IPS DF 4.7 (cell line): Measurements from ENCODE around the gene ELL2.

ENCODE experiments used
- DNase-seq: peaks from one replicate; pipeline ENCODE4 v3.0.0-alpha.2; 2013; ENCODE audit warnings: low spot score; ENCODE audit errors: extremely low read depth

The ELL2 gene

DNA sequence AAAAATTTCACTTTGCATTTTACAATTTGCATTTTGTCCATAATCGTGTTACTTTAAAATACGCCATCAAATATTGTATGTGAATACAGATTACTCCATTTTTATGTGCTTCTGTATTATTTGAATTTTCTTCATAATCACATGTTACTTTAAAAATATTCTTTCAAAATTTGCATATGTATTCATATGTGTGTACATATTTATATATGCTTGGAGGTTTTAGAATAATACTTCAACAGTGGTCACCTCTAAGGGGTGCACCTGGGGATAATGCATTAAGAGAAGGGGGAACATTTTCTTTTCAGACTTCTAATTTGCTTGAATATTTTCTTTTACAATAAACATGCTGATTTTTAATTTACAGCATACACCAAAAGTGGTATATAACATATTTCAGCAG is 21.9 kb upstream of the ELL2 start:
- DNase-seq, result no peak

DNA sequence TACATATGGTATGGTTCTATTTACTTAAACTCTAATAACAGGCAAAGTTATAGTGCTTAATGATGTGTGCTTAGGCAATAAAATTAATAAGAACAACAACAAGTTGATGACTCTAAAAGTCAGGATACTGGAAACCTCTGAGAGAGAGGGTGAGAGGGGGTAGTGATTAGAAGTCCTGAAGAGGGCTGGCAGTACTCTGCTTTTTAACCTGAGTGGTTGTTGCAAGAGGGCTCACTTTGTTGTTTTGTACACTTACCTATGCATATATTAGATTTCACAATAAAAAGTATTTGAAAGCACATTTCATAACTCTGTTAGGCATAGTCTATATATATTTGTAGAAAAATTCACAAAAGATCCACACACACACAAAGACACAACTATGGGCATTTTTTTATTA is 21.4 kb upstream of the ELL2 start:
- no peak for DNase-seq

DNA sequence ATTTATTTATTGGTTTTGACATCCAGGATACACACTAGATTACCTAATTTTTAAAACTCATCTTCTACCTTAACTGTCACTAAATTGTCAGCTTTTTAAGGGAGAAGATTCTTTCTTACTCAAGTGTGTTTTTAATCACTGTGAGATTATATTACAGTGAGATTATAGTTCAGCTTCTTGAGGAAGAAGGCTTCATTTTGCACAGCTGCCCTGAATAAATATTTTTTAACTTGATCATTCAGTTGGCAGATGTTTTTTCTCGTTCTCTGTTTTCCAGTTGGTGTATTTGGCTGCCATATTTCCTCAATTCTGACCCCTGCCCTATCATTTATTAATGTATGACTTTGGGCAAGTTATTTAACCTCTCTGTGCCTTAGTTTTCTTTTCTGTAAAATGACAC is 15.0 kb upstream of the ELL2 start:
- no peak for DNase-seq

DNA sequence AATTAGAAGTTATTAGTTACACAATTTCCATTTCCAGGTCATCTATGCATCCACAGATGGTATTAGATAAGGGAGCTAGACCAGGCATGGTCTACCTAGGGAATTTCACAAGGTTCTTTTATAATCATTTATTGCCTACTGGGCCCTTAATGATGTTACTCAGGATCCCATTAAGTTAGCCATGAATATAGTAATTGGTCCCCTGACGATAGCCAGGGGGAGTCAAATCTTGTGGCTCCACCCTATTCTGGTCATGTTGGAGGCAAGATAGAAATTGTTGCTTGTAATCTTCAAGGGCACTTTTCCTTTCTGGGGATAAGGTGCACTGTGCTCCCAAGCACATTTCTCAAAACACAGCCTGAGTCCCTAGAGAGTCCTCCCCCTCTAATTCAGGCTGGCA is 14.1 kb upstream of the ELL2 start:
- DNase-seq, result no peak

DNA sequence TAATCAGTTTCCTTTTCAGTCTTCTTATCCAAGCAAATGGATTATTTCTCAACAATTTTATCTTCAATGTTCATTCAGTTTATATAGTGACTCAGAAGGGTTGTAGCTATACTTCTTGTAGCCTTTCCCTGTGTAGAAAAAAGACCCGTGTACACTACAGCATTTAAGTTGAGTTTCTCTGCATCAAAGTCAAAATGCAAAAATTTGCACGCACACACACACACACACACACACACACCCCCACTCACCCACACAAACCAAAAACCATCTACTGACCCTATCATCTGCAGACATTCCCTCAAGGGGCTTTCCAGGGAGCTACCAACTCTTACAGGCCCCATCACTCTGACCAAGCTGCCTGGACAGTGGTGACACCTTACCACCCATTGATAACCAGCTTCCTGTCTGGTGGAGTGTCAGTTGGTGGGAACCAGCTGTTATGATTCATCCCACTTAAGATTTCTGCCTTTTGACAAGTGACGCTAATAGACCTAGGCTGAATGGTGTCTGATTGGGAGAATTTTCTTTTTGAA is 12.2 kb upstream of the ELL2 start:
- DNase-seq, result no peak

DNA sequence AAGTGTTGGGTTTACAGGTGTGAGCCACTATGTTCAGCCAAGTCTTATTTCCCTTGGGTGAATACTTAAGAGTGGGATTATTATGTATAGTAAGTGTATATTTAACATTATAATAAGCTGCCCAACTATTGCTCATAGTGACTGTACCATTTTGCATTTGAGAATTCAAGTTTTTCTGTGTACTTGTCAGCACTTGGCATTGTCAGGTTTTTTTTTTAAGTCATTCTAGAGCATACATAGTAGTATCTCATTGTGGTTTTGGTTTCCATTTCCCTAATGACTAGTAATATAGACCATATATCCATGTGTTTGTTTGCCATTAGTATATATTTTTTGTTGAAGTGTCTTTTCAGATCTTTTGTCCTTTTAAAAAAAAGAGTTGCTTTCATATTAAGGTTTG is 10.5 kb upstream of the ELL2 start:
- no peak for DNase-seq

DNA sequence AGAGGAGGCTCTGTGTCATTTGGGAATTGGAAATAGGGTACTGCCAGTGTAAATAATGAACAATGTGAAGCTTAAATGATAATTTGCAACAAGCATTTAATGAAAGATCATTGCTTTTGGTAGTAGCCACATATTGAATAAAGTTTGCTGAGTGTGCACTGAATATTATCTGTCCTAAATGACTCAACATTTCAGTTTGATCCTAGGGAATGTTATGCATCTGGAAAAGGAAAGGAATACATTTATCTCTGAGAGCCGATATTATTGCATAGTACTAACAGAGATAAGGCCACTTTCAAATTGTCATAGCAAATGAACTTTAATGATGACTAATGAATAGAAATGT is 8.7 kb upstream of the ELL2 start:
- DNase-seq, result no peak

DNA sequence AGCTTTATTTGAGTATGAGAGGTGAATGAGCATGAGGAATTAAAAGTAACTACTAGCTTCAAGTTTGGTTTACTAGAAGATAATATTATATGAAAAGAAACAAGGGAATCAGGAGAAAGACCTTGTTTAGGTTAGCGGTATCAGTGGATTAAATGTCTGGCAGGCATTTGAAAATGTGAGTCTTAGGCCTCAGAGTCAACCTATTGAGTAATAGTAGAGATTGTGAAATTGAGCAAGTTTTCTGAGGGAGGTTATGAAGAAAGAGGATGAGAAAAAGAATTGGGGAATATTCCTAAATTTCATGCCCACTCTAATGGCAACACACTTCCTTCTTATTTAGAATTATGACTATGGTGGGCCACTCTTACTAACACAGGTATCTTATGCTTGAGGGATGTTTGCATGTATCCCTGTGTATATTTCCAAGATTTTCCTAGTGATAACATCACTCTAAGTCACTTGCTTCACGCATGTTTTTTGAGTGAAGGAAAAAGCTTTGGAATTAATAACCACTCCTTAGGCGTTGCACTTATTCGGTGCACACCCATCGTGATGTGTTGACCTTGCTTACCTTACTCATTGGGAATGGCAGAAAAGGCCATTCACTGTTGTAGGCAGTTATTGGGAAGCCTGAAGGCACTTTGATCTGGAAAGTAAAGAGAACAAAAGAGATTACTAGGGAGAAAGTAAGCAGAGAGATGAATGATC is 8.2 kb upstream of the ELL2 start:
- no peak for DNase-seq

DNA sequence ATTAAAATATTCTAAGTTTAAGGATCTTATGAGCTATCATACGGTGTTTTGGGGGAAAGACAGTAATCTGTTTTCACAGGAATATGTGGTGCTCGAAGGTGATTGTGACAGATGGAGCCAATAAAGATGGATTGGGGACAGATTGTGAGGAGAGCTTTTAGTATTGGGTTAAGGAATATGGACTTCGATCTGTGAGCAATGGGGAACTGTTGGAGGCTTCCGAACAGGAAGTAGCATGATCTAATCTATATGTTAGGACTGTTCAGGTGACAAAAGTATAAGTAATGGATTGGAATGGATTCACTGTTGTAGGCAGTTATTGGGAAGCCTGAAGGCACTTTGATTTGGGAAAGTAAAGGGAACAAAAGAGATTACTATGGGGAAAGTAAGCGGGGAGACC is 7.4 kb upstream of the ELL2 start:
- no peak for DNase-seq

DNA sequence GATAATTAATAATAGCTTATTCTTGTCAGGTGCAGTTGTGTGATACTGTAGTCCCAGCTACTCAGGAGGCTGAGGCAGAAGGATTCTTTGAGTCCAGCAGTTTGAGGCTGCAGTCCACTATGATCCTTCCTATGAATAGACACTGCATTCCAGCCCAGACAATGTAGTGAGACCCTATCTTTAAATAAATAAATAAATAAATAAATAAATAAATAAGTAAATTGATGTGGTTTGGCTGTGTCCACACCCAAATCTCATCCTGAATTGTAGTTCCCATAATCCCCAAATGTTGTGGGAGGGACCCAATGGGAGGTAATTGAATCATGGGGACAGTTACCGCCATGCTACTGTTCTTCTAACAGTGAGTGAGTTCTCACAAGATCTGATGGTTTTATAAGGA is 5.6 kb upstream of the ELL2 start:
- no peak for DNase-seq

DNA sequence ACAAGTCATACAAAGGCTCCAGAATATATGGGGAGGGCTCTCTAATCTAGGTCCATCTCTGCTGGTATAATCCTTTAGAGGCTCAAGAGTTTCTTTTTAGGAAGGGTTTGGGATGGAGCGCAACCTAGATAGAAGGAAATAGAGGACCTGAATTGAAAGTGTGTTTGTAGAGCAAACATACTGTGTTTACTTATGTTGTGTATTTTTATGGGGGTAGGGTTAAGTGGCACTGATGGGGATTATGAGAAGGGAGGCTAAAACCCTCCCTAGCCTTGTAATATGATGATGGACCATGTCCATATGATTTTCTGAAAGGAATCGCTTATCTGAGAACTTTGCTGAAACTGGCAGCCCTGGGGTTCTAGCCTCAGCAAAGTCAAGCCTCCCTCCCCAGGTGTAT is 4.4 kb upstream of the ELL2 start:
- DNase-seq, result no peak

DNA sequence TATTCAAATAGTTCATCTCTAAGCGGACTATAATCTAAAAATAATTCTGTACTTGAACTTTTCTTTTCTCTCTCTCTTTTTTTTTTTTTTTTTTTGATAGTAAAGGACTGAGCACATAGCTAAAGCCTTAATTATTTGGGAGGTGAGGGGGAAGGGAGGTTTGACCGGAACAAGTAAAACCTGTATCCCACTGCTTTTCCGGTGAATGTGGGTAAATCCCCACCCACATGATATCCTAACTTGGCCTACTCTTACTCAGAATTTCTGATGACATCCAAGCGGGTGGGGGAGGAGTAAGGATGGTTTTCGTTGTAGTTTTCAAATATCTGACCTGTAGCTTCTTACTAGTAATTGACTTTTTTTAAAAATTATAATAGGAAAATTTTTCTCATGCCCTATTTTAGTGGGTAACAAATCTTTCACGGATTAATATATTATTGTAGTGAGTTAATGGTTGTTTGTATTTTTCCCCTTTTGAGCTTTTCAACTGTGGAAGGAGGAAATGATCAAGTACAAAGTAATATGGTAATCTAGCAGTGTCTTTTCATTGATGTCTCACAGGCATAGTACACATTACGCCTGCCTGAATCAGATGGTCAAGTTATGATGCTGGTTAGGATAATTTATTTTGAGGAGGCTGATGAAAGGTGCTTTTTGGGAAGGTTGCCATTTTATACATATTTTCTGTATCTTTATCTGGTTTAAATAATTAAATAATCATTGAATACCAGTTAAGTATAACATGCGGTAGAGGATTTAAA is 2.2 kb upstream of the ELL2 start:
- no peak for DNase-seq

DNA sequence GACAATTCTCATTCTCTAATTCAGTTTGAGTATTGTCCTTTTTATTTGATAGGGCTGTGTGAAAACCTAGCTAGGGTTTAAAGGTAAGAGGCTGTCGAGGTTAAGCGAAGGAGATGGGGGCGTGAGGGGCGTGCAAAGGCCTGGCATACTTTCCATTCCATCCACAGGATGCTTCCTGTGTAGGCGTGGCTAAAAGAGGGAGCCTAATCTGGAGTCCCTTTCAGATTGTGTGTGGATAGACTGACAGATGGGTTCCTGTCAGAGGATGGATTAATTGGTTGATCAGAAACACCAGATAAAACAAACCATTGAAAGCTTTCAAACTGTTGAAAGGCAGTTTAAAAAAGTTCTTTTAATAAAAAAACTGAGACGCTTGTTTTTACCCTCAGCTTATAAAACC is 1.1 kb upstream of the ELL2 start:
- no peak for DNase-seq

DNA sequence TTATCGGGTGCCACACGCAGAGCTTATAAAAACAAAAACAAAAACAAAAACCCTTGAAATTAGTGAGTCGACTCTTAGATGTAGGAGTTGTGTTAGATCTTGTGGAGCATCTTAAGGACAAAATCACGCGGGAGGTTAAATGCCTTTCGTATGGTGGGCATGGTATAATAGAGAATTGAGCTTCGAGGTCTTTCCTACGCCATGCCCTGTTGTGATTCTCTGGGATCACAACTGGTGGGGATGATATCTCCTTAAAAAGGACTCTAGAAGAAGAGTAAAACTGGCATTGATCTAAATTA is 773 bp upstream of the ELL2 start:
- DNase-seq, result no peak

DNA sequence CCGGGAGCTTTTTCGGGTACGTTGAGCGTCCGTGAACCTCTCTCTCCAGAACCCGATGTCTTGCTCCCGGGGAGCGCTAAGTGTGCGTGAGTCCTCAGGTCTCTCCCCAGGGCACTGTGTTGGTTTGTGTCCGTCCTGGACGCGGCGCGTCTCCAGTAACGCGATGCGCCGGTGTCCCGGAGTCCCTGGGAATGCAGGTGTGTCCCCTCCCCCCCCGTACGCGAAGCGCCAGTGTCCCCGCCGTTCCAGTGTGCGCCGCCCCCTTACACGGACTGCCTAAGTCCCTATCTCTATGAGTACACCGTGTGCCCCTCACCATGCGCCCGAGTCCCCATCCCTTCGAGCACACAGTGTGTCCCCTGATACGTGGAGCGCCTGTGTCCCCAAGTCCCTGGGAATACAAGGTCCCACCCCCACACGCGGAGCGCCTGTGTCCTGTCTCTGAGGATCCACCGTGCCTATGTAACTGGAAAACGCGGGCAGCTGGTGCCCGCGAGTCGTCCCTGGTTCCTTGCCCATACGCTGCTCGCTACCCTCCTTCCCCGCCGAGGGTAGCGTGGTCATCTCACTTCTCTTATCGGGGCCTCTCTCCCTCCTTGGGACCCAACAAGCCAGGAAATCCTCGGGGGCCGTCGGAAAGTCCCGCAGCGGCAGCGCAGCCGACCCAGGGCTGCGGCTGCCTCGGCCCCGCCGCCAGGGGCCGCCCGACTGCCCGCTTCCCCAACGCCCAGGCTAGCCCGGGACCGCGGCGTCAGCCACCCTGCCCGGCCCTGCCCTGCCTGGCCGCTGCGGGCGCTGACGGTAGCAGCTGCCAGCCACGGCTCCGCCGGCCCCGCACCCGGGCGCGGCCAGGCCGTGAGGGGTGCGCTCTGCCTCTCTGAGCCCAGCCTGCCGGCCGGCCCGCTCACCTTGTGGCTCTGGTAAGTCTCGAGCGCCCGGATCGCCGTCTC is 709 bp downstream of the ELL2 start:
- DNase-seq, result no peak

DNA sequence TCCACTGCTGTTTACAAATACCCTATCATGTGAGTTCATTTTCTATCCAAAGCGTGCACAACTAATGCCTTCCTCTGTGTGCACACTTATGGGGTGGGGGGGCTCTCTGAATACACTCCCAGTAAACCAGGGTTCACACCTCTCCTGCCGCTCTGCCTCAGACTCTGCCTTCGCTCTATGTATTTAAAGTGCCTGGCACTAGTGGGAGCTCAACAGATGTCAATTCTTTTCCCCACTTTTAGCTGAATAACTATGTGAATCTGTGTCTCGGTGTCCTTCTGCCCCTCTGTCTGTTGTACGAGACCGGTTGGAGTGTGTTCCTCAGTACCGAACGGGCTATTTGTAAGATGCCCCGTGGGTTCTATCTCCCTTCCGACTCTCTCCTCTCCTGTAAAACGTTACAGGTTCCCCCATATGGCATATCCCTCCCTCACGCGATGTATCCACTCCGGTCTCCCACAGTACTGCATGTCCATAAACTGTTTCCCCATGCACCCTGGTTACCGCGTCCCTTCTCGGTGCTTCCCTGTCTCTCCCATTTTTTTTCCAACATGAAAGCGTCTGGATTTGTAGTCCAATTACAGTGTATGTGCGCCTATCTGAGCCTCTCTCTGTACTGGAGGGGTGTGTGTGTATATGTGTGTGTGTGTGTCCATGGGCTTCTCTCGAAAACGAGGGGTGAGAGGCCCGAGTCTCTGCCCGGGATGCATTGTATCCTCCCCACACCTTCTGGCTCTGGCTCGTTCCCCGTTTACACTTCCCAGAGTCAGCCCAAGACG is 1.6 kb downstream of the ELL2 start:
- no peak for DNase-seq

DNA sequence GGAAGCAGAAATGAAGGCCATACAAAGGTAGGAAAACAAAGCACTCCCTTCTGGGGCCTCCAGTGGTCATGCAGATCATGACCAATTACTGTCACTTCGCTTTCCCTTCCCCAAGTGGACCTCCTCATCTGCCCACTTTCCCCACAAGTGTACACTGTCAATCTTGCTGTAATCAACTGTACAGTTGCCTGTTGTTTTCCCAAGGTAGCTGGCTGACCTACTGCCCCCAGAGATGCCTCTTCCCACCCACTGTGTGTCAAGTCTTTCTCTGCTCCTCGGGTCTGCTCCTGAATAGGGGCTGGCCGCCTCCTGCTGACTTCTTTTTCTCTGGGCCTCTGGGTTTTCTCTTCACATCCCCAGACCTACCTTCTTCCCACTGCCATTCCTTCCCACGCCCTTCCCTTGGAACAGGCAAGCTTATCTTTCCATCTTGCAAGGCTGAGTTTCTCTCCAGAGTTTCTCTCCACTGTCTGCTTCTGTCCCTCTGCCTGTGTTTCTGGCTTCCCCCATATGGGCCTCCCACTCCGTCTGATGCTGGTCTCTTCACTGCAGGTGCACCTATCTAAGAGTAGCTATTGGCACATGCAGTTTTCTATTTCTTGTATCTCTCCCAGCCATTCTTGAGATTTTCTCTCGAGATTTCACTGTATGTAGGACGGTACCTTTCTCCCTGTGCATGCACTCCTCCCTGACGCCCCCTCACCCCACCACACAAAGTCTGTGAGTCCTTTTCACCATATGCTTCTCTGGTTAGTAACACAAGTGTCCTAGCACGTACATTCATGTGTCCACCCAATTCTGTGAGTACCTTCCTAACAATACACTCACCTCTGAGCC is 2.4 kb downstream of the ELL2 start:
- DNase-seq, result no peak

DNA sequence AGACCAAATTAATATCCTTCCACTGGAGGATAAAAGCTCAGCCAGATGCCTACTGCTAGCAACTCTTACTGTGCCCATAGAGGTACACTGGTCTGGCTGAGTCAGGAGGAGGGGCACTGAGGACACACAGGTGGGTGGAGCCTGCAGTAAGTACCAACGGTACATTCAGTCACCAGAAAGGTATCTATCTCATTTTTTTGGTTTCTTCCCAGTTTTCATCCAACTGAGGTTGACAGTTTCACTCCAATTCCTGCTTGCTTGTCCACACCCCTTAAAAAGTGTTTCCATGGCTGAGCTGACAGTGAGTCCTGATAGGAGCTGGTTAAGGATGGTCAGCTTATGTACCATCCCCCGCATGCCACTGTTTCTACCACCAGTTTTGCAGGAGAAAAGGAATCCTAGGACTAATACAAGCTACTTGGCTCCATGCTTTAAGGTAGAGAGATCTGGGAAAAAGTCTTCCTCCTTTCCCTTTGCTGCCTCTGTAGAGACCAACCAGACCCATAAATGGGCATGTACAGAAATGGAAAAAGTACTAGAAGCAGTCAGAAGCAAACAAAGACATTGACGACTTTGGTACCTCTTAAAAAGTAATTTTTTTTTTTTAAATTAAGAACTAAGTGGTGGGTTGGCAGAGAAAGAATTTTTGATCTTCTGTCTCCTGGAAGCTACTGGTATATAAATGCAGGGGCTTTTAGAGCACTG is 3.2 kb downstream of the ELL2 start:
- DNase-seq, result no peak

DNA sequence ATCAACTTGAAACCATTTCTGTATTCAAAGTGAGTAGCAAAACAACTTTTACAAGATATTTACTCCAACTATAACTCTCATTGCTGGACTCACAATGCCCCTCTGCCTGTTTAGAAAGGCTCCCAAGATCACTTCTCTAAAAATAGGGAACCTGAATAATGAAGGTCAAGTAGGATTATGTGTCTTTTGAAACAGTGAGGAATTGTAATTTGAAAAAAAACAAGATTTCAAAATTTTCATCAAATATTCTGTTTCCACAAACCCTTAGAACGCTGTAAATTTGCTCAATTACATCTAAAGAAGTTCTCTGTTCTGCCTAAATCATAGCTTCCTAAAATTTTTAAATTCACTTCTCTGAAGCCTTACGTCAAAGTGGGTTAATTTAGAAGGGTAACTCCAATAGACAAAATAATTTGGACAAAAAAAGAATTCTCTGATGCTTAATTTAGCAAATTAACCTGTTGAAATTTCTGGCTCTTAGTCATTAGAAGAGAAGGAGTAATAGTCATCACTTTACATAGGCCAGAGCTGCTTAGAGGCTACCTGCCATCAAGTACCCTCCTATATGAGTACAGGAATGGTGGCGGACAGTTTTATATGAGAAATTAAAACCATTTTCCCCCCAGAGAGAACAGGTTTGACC is 4.0 kb downstream of the ELL2 start:
- no peak for DNase-seq
